ENCODE results near the gene PTPRM.
A peak's percentile ranks its signal among the peaks of the same experiment; 100 is the strongest.

The PTPRM gene

DNA sequence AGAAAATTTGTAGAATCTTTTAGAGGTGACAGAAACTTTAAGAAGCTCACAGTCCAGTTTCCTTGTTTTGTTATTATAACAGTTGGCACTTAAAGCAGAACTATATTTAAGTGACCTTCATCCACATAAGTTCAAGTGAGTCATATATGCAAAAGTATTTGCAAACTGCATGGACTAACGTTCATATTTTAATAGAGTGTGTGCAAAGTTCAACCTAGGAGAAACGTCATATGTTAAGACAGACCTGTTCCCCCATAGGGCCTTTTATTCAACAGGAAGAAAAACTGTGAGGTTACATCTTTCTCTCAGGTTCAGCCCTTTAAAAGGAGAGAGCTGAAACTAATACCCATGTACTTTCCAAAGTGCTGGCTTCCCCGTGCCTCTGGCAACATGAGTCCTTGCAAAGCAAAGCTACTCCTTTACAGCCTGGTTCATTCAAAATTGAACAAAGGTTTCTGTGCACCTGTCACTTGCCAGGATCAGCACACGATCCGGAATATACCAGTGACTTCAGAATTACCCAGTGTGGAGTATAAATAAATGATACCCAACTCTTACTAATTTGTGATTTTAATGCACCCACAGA is 762.2 kb downstream of the PTPRM start:
- no peak for DNase-seq (ENCODE audit: low spot score)

DNA sequence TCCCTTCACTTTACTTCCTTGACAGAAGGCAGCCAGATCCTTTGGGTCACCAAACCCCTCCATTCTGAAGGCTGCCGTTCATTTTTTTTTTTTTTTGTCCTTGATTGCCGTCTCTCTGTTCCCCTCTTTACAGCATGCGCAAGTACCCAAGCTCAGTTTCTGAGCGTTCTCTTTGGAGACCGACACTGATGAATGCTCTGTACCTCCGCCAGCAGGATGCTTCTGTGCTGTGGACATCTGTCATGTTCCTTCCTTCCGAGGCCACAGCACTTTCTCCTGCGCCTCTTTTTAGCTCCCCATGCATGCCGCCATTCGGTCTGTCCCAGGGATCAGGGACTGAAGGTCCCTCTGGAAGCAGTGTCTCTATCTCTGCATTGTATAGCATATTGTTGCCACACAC is 763.5 kb downstream of the PTPRM start:
- no peak for DNase-seq (ENCODE audit: low spot score)

DNA sequence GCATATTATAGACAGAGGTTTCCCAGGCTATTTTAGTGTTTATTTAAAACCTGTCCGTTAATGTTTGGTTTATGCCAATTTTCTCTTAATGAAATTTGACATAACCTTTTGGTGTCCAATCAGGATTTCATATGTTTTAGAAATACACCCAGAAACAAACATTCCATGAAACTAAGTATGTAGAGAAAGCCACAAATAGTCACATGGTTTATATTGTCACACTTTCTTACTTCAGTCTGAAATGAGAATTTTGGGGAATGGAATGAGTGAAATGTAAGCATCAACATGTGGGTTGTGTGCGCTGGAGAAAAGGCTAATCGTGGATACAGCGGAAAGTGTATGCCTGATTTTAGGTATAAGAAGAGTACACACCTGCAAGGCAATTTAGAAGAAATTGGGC is 765.2 kb downstream of the PTPRM start:
- no peak for DNase-seq (ENCODE audit: low spot score)

DNA sequence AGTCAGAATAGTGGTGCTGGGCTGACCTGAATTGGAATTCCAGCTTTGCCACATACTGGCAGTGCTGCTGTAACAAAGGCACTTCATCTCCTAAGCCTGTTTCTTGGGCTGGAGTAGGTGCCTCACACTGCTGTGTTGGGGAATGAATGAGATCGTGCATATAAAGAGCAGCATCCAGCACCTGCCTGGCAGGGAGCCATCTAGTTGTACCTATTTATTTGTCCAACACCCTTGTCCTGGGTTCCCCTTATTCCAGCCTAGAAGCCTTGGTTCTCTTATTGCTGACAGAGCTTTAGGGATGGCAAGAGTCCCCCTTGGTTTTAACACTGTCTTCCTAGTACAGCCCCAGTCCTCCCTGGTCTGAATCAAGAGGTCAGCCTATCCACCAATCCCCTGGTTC is 766.8 kb downstream of the PTPRM start:
- DNase-seq (ENCODE audit: low spot score): no peak

DNA sequence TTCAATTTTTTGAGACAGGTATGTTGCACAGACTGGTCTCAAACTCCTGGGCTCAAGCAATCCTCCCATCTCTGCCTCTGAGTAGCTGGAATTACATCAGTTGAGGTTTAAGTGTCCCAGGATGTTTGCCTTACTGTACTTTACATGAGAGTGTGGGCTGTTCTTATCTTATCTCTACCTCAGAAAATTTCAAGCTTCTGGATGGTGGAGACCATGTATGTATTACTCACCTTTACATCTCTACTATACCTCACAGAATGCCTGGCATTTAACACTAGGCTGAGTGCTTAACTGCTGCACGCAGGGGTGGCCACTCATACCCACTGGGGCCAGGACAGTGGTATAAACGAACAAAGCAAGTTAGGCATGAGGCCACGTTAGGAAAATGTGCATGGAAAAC is 770.1 kb downstream of the PTPRM start:
- no peak for DNase-seq (ENCODE audit: low spot score)

DNA sequence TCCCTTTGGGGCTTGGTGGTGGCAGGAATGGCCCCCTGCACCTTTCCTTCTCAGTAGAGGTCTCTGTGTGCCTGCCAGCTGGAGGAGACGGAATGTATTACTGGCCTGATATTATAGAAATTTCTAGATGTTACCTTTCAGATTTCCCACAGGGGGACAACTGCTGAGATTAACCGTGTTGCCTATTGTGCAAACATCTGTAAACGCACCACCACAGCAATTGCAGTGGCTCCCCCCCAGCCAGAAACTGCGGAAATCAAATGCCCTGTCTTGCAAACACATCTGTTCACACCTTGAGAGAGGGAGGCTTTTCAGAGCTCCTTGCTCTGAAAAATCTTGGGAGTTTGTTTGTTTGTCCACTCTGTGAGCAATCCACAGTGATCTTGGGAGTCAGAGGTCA is 772.1 kb downstream of the PTPRM start:
- DNase-seq (ENCODE audit: low spot score): no peak

DNA sequence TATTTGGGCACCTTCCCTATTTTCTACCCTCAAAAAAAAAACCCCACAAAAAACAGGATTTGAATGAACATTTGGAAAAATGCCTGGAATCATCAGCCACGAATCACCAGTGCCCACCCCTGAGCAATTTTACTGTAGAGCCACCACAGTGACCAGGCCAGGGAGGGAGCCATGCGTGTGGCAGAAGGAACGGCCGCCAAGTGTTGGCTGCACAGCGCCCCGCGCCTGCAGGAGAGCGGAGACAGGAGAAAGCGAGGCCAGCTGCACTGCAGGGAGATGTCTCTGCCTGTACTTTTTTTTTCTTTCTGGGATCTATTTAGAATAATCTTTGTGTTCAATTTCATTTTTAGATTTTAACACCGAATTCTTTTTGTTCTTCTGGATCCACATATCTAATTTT is 772.8 kb downstream of the PTPRM start:
- no peak for DNase-seq (ENCODE audit: low spot score)

DNA sequence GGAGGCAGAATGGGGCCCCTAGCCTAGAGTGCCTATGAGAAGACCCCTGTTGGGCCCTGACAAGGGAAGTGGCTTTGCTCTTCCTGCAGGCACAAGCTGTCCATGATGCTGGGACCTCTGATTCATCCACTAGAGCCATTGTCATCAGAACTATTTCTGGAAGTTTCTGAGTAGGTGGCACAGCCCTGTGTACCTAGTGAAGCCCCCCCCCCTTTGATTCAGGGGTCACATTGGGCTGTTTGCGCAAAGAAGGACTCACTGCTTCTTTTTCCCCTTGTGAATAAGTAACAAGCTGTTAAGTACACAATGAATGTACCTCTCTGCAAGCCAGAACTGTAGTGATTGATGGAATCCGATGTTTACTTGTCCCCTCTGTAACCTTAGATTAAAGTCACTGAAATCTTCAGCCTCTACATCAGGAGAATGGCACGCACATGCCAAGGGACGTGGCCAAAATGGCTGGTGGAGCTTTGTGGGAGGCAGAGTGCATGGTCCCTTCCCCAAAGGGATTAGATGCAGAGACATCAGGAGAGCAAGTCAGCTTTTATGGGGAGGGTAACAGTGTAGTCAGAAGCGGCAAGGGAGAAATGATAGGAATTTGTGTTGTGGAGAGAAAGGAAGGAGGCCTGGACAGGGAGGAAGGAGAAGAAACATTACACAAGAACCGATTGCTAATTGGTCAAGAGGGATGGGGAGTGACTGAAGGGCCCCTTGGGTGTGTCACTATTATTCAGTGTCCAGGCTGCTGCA is 774.5 kb downstream of the PTPRM start:
- peak; percentile 25 for DNase-seq (ENCODE audit: low spot score)

DNA sequence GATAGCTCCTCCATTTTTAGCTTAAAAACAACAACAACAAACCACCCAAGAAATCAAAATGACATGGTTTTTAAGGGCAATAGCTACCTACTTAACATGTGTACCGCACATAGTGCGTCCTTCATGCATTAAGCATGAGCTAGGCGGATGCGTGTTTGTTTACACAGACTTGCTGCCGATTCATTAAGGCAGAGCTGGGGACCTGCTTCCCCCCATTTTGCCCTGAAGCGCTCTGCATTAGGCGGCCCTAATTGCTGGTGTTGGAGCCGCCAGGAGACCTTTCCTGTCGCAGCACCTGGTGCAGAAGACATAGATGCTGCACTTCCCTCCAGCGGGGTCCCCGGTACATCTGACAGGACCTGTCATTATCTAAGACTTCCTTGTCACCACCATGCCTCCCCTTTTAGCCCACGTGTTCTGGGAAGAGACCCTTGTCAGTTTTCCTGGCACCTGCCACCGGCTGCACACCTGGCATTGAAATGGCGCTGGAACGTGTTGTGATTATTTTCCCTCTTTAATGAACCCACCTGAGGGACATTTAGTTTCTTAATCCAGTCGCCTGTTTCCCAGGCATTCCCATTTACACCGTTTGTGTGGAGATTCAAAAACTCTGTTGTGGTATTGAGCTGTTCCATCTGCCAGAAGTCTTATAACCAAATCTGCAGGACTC is 781.1 kb downstream of the PTPRM start:
- no peak for DNase-seq (ENCODE audit: low spot score)

DNA sequence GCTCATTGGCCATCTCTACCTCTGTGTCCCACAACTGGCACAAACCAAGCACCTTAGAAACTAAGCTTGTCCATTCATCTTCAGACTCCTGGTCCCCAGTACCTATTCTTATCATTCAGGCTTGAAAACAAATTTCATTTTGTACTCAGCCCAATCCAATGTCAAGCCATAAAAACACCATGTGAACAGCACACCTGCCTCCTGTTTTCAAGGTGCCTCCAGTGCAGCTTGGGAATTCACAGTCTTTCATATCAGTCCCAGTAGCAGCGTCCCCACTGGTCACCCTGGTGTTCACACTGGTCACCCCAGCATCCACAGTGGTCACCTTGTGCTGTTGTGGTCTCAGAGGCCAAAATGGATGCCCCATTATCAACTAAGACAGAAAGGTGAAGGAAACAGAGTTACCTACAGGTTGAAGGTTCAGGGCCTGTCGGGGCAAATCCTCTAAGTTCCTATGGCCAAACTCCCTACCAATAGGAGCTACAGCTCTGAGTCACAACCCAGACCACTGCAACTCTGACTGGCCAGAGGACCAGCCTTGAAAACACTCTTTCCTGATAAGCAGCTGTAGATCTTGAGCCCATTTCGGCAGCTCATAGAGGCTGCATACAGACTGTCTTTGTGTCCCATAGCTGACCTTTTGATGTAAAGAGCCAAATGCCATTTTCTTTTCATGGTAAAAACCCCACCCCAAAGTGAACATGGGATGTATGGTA is 782.6 kb downstream of the PTPRM start:
- DNase-seq (ENCODE audit: low spot score): no peak

DNA sequence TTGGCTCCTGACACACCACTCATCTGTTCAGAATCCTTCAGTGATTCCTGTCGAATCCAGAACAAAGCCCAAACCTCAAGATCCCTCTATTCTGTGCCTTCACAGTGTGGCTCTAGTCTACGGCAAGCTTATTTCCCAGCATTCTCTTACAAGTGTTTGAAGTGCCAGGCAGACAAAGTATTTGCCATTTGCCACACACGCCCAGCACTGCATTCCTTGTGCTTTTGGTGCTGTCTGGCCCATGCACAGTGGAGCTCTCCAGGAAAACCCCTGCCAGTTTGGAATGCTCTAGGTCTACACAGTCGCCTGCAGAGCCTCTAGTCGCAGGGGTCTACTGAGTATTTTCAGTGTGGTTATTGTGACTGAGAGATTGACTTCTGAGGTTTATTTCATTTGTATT is 783.5 kb downstream of the PTPRM start:
- DNase-seq (ENCODE audit: low spot score): no peak

DNA sequence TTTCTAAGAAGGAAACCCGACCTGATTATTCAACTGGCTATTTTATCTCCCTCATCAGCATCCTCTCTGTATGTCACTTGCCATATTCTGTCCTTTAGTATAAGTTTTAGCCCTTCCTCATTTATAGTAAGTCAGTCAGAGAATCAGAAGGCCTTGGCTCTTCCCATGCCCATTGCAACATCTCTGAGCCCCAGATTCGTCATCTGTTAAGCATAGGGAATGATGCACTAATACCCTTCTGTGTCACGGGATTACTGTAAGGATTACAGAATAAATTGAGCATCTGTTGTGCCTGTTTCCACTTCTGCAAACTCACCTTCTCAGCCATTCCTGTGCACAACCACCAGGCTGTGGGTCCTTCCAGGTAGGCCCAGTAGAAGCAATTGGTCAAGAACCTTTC is 784.0 kb downstream of the PTPRM start:
- no peak for DNase-seq (ENCODE audit: low spot score)

DNA sequence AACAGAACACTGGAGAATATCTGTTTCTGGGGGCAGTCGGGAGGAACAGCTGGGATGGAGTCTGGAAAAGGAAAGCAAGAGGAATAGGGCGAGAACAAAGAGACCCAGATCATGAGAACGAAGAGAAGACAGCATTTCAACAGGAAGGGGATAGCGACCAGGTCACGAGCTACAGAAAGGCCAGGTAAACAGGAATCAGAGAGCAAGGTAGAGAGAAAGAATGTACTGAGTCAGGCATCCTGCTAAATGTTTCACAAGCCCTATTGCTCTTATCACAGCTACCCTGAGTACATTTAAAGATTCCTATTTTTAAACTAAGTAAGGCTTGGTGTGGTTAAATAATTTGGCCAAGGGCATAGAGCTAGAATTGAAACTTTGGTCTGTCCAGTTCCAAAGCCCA is 787.2 kb downstream of the PTPRM start:
- no peak for DNase-seq (ENCODE audit: low spot score)

DNA sequence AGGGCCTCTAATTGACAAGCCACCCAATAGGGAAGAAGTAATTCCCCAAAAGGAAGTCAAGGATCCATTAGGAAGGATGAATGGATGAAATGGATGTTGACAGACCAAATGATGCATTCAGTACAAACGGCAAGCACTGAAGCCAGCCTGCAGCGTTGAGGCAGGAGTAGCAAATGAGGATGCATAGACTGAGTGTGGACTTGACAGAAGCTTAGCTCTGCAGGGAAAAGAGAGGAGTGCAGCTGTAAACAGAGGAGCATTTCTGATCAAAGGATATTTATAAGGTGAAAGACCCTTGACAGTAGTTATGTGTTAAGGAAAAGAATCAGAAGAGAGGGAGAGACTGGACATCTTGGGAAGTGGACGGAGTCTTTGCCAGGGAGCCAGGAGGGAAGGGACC is 788.9 kb downstream of the PTPRM start:
- no peak for DNase-seq (ENCODE audit: low spot score)

DNA sequence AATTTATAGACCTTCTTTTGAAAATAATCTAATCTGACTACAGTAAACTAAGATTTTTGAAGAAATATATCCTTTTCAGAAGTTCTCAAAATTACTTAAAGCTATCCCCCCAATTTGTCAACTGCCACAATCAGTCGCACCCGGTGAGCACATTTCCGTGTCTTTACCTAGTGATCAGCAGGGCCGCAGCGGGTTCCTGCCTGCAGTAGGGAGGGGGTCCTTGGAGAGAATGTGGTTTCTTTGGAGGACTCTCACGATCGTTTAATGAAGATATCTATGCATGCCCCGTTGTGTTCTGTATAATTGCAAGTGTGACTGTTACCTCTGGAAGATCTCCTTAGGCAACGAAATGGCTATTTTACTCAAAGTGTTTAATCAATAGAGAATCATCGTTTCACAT is 790.2 kb downstream of the PTPRM start:
- DNase-seq (ENCODE audit: low spot score): no peak

DNA sequence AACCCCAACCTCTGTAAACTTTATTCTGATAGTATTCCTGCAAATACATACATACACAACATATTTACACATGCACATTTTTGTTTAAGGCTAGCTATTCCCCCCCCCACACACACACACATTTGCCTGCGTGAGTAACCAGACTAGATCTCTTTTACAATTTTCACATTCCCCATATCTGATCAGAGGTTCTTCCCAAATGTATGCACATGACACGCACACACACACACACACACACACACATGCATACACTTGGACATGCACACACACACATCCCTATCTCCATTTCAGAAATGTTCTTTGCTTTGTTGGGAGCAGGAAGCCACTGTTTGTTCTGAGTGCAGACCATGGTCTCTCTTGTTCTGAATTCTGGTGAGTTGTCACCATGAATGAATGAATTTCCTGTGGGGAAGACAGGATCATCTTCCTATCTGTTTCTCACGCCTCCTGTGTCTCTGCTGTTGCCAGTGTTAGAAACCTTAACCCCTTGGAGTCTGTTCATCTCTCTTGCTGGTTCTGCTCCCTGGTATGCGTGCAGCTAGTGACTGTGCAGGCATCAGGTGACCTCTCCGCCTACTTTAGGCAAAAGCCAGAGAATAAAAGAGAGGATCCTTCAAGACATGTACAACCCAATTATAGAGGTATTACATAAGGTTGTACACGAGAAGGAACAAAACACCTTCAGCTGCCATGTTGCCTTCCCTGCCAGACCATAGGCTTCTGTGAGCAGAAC is 791.1 kb downstream of the PTPRM start:
- no peak for DNase-seq (ENCODE audit: low spot score)

DNA sequence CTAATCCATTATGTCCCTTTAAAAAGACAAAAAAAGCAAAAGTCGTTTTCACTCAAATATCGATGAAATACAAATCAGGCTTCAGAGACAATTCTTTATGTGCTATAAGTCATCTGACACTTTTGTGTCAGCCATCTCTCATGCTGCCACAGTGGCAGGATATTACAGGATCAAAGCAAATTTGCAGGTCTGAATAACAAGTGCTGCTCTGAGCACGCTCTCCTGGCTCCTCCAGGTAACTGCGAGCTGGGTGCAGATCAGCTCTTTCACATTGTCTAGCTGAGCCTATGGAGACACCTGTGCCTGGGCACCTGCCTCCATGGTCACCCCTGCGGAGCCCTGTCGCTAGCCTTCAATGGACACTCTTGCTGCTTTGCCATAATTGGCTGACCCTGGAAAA is 792.0 kb downstream of the PTPRM start:
- no peak for DNase-seq (ENCODE audit: low spot score)

DNA sequence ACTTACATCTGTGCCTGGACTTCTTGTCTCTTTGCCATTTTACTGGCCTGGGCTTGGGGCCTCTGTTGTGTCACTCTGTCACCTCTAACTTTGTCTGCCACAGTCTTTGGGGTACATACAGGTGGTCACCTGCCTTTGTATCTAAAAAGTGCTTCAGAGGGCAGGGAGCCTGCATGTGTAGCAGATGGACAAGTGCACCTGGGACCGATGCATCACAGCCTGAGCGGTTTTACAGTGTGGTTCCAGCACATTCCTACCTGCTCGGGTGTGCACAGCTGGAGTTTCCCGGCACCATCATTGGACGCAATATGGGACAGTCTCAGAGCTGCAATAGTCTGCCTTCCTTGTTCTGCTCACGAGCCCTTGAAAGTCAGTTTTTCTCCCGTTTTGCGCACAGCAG is 792.4 kb downstream of the PTPRM start:
- DNase-seq (ENCODE audit: low spot score): no peak

DNA sequence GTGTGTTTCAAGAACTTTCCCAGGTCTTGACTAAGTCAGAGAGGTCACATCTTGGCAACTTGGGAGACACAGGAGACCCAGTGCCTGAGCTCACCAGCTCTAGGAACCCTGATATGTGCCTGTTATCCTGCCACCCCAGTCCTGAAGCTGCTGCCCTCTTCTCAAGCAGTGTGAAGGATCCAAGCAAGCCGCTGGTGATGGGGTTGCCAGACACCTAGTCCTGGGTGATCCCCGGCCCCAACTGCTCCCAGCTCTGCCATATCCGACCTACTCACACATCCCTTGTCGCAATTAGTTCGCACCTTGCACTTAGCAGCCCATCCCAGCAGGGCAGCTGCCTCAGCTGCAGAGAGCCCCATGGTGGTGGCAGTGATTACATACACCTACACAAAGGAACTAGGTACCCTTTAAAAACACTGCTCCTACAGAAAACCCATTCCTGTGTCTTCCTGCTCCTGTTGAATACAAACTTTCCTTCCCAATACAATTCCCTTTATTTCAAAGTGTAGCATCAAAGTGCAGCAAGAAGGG is 794.9 kb downstream of the PTPRM start:
- no peak for DNase-seq (ENCODE audit: low spot score)

DNA sequence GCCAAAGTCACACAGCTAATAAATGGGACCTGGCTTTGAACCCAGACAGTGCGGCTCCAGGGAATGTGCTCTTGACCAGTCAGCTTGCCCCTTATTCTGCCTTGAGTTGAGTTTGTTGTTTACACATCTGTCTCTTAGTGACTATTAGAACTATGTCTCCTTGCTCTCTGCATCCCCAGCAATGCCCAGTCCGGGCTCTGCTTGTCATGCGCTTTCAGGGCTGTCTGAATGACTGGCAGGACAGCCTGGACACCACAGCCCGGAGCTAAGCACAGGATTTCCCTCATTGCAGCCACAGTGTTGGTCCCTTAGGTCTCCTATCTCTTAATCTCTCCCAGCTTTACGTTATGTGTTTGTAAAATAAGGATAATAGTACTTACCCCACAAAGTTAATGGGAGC is 795.7 kb downstream of the PTPRM start:
- no peak for DNase-seq (ENCODE audit: low spot score)

DNA sequence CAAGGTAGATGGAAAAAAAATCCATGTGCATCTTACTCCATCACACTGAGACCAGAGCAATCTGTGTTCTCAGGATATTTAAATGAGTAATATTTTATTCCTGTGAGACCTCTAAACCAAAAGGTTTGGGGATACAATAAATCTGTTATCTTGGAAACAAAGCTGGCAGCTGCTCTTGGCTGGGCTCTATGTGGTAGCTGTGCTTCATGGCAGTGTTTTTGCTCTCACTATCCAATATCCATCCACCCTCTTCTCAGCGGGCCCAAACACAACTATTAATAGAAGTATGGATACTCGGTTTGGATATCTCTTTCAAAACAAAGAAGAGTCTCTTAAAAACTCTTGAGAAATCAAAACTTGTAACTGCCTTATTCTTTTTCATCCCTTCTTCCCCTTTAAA is 797.3 kb downstream of the PTPRM start:
- DNase-seq (ENCODE audit: low spot score): no peak

DNA sequence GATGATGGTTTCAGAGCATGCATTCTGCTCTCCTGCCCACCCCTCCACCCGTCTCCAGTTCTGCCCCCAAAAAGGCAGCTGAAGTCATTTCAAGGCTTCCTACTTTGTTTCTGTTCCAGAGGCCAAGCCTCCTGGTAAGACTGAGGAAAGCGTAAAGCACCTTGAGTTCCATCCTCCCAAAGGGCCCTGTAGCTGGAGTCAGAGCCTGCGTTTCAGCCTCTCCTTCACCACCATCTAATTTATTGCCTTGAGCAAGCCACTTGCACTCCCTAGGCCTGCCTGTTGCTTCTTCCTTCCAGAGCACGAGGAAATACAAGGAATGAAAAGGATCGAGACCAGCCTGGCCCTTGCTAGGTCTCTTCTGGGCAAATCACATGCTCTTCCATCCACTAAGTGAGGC is 797.9 kb downstream of the PTPRM start:
- no peak for DNase-seq (ENCODE audit: low spot score)

Data from HuH-7.5 (cell line).